Measurements from ENCODE around the gene DIAPH2.

DIAPH2 gene

DNA sequence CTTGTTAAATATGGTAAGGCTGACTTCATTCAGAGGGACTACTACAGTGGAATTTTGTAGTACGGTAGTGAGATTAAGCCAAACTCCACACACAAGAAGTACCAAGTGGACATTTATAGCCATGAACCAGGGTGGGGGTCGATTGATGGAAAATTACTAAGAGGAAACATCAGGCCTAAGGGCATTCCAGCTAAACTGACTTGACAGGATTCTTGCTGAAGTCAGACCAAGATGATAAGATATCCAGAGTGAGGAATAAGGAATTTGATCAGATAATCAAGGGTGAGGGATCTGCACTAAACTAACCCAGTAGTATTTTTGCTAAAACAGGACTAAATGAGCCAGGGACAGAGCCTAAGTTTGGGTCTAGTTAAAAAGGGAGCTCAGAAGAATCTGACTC is 796.6 kb downstream of the DIAPH2 start:
- DNase-seq (ENCODE audit: low read depth in 2 of 2): no peak

DNA sequence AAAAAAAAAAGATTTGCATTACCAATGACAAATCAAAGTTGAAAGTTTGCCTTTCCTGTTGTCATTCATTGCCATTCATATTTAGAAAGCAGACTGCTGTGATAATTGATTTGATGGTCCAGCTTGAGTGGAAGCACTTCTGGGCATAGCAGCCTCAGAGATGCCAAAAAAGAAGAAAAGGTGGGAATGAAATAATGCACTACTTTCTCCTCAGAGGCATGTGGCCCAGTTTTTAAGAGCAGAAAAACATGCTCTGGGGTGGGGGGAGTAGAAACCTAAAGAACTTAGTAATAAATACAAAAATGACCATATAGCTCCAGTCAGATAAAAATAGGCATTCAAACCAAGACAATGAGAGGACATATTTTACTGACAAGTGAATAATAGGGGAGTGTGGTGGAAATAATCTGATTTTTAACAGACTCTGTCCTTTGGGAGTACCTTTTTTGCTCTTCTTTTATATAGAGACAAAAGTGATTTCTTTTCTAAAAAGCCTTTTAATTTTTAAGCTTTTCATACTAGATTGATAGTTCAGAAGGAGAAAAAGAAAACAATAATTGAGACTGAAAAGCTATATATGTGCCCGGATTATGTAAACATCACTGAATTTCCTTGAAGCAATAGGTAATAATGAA is 798.1 kb downstream of the DIAPH2 start:
- no peak for DNase-seq (ENCODE audit: low read depth in 2 of 2)

DNA sequence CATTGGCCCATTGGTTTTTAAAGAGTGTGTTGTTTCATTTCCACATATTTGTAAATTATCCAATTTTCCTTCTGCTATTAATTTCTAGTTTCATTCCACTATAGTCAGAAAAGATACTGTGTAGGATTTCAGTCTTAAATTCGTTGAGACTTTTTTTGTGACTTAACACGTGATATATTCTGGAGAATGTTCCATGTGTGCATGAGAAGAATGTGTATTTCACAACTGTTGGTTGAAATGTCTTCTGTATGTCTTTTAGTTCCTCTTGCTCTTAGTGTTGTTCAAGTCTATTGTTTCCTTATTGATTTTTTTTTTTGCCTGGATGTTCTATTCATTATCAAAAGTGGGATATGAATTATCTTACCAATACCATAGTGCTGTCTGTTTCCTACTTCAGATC is 806.0 kb downstream of the DIAPH2 start:
- no peak for DNase-seq (ENCODE audit: low read depth in 2 of 2)

DNA sequence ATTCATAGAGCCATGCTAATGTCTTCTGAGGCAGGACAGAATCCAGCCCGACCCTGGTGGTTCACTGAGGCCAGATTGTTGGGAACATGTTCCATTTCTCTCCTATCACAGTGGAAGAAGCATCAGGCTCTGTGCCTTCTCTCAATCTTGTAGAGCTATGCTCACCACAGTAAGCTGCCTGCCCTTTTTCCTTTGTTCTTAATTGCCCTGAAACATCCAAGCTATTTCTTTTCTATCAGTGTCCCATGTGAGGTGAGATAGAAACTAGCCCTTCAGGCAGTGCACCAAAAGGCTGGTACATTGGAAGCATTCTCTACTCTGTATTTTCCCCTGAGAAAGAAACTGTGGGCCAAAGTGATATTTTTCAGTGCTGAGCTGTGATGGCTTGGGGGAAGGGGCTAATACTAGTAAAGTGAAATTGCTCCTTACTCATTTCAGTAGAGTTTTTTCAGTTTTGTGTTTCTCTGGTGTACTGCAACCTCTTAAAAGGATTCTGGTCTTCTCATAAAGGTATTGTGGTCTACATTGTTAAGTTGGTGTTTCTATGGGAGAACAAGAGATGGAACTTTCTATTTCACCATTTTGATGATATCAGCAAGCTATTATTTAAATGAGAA is 810.2 kb downstream of the DIAPH2 start:
- DNase-seq (ENCODE audit: low read depth in 2 of 2): no peak

DNA sequence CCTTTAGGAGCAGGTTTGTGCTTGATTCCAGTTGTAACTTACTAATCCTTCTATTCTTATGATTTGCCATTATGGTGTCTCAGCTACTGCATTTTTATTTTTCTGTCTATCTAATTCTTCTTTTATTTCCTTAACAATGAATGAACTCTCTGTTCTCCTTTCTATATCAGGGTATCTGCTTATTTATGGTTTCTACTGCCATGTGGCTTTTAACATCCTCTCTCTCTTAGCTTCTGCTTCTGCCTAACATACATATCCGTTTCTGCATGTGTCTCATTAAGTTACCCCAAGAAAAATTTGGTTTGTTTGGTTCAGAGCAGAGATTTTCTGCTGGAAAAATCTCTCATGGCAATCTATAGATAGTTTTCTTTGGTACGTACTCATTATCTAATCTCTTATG is 813.5 kb downstream of the DIAPH2 start:
- no peak for DNase-seq (ENCODE audit: low read depth in 2 of 2)

DNA sequence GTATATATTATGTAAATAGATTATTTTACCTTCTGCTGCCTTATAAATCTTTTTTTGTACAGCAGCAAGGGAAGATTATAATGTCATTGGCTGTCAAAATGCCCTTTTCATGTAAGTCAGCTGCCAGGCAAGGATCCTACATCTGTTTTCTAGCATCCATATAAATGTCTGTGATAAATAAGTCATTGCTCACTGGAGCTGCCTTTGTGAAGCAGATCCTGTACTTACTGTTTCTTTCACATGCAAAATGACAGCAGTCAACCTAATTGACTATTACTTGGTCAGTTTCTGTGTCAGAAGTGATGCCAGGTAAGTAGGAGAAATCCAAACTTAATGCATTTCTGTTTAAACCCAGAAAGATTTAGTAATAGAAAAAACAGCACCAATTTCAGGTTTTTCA is 819.8 kb downstream of the DIAPH2 start:
- DNase-seq (ENCODE audit: low read depth in 2 of 2): no peak

DNA sequence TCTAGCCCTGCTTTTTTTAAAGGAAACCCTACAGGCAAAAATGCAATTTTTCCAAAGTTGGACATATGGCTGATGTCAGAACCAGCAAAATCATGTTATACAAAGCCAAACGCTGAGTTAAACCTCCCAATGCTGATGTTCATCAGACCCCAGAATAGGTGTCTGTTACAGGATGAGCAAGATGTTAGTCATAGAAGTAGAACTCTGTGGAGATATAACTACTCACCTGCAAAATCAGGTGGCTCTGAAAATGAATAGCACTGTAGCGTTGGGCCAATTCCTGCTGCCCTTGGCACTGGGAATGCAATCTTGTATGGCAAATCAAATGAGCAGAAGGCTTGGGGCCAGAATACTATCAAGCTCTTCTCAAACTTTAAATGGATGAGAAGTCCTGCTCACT is 833.1 kb downstream of the DIAPH2 start:
- DNase-seq (ENCODE audit: low read depth in 2 of 2): no peak

DNA sequence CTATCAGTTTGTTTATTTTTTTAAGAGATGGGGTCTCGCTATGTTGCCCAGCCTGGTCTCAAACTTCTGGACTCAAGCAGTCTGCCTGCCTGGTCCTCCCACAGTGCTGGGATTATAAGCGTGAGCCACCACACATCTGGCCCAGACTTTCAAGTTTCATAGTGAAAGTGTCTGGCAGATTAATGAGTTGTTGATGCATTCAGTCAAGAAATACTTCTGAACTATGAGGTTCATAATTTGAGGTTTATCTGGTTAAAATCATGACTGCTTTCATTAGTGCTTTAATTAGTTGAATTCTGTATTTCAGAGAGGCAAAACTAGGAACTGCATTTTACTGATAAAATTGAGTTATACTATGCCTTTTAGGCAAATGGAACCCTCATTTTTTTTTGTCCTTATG is 837.7 kb downstream of the DIAPH2 start:
- DNase-seq (ENCODE audit: low read depth in 2 of 2): no peak

DNA sequence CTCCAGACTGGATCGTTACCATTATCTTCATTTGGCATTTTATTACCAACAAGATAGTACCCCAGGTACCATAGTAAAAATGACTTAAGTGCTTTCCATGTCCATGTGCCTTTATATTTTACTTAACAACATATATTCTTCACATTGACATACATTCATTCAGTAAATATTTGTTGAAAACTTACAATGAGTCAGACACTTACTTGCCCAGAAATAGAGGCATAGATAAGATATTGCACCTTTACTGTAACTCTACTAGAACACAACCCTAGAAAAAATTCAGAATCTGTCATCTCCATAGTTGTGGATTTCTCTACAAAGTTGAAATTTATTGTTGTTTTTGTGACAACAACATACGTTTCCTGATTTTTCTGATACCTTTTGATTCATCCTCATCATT is 839.7 kb downstream of the DIAPH2 start:
- DNase-seq (ENCODE audit: low read depth in 2 of 2): no peak

DNA sequence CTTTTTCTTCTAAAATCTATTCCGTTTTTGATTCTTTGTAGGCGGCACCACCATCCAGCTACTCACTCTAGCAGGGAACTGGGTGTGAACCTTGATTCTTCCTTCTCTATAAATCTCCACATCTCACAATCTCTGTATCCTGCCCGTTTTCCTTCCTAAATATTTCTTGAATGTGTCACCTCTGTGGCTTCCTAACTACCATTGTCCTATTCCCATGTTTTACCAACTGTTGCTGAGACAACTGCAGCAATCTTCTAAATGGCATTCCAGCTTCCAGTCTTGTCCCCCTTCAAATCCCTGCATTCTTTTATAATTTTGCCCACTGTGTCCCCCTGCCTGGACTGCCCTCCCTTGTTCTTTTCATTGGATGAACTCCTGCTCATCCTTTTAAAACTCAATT is 840.4 kb downstream of the DIAPH2 start:
- no peak for DNase-seq (ENCODE audit: low read depth in 2 of 2)

DNA sequence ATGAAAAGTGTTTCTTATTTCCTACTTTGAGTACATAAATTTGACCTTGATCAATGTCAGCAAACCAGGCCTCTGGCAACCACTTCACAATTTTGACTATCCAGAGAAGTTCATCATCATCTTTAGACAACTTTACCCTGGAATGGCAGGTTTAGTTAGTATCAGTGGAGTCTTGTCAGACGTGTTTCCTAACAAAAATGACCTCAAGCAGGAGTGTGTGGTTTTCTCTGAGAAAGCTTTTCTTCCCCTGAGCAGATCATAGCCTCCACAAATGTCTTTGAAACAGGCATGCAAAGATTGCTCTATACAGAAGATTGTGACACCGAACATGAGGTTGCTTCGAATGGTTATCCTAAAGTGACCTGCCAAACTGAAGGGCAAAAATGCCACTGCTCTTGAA is 841.3 kb downstream of the DIAPH2 start:
- no peak for DNase-seq (ENCODE audit: low read depth in 2 of 2)

DNA sequence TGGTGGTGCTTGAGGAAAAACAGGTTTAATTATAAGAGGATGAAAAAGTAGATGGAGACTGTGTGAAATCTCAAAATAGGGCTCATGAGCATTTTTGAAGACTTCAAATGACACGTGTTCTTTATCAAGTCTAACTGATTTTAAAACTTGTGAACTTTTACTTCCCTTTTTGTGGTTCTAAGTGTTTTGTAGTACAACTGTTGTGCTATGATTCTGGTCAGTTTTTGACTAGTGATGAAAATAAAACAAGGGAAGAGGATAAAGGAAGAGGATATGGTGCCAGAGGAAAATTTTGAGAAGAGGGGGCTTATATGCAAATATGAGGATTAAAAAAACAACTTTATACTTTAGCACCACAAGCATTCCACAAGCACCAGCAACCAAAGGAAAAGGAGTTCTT is 843.1 kb downstream of the DIAPH2 start:
- no peak for DNase-seq (ENCODE audit: low read depth in 2 of 2)

DNA sequence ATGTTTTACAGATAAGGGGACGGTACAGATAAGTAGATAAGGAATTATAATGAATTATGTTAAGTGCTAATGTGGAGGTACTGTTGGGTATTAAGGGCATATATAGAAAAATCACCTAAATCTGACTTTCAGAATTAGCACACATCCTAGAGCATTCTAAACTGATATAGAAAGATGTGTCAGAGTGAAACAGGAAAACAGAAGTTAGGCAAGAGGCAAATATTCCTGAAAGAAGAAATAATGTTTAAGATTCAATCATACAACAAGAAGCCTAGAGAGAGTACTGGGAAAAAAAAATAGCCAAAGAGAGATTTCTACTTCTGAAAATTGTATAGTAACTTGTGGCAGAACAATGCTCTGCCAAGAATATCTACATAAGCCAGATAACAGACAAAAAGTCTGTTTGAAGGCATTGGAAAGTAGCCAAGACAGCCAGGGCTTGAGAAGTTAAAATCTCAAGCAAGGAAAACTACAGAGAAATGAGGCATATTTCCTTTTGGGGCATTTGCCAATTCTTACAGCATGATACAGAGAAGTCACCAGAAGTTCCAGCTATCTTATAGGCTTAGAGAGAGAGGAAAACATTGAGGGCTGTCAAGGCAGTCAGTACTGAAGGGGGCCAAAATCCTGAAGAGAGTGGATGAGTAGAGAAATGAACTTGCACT is 845.0 kb downstream of the DIAPH2 start:
- no peak for DNase-seq (ENCODE audit: low read depth in 2 of 2)

DNA sequence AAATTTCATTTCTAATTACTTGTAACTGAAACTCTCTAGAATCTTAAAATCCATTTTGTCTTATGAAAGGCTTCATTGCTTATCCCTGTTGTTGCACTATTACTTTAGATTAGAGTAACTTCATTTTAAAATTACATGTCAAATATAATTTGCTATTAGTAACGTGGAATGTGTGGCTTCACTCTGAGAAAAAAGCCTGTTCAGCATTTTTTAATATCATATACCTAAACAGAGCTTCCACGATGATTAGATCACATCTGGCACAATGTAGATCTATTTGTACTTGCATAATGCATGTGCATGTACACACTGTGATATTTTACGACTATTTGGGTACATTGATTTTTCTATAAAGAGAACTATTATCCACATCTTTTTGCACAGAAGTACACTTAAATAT is 847.2 kb downstream of the DIAPH2 start:
- no peak for DNase-seq (ENCODE audit: low read depth in 2 of 2)

DNA sequence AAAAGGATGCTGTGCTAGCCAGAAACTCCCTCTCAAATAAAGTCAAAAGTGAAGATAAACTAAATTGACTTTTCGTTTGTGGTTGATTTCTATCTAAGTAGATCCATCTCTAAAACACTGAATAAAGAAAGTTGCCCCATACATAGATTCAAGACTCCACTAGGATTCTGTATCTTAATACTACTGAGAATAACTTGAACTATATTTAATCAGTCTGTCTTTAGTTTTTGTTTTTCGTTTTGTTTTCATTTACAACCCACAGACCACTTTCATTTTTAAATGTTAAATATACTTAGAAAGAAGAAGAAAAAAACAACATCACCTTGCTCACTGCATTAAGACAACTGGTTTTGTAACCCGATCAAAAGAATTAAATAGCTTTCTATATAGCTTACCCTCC is 854.1 kb downstream of the DIAPH2 start:
- DNase-seq (ENCODE audit: low read depth in 2 of 2): no peak

DNA sequence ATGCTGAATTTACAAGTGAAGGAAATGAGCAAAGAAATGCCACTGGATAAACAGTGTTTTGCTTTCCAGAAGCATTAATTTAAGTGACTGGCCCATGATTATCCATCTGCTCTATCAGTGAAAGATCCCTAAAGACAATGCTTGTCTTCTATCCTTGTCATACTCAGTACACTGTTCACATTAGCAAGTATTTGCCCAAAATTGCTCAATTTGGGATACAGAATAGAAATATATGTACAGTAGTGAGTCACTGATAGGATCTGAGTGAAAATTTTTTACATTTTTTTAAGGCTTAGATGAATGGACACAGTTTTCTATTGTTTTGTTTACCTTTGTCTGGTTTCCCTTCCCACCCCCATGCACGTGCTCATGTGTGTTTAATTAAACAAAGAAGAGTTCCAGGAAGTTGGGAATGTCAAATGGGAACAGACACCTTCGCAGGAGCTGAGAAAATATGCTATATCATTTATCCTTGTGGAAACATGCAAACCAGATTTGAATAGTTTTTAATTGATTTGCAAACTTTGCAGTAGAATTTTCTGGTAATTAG is 855.4 kb downstream of the DIAPH2 start:
- no peak for DNase-seq (ENCODE audit: low read depth in 2 of 2)

DNA sequence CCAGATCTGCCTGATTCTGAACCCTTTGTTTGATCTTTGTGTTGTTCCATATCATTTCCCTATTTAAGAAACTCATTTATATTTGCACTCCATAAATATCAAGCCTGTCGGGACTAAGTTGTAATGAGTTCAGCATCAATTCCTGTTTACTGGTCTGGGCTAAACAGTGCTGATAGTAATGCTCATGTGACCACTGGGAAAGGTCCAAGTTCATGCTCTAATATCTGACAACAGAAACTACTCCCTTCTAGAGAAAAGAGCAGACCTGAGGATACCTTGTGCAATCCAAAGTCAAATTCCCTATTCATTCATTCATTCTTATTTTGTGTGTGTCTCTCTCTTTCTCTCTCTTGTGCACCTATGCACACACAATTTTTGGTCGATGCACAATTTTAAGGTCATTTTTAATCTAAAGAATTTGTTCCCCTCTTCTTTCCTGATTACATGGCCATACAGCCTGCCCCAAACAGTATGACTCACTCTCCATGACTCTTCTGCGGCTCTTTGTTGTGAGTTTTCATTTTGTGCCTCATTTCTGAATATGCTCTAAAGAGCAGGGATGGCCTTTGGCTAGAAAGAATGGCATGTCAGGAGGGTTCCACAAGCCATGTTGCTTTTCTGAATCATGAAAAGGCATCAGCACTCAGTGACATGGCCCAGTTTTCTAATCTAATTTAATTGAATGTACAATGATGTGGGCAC is 863.4 kb downstream of the DIAPH2 start:
- DNase-seq (ENCODE audit: low read depth in 2 of 2): no peak

DNA sequence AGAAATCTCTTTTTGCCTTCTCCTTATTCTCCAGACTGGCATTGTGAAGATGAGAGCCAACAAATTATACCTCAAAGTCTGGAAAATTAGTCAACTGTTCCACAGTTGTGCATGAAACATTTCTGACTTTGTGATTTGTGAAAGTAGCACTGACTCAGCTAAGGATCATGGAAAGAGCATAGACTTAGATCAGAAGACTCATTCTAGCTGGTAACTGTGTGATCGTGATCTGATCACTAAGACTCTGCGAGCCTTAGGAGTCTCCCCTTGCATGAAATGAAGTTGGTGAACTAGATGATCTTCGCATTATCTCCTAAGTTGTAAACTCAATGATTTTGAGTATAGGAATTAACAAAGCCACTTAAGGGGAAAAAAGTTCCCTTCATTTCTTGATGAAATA is 867.2 kb downstream of the DIAPH2 start:
- no peak for DNase-seq (ENCODE audit: low read depth in 2 of 2)

DNA sequence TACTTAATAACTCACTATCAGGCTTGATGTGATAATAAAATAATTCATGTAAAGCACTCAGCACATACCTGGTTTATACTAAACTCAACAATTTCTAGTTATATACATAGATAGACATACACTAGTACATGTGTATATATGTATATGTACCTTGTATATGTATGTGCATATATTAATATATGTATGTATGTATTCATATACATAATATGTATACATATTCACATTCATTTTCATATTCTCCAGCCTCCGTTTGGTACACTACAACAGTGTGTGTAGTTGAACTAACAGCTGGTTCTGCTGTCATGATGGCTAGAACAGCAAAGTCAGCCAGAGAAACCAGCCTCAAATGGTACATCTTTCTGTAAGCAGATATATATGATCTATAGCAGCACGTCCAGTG is 869.2 kb downstream of the DIAPH2 start:
- no peak for DNase-seq (ENCODE audit: low read depth in 2 of 2)

DNA sequence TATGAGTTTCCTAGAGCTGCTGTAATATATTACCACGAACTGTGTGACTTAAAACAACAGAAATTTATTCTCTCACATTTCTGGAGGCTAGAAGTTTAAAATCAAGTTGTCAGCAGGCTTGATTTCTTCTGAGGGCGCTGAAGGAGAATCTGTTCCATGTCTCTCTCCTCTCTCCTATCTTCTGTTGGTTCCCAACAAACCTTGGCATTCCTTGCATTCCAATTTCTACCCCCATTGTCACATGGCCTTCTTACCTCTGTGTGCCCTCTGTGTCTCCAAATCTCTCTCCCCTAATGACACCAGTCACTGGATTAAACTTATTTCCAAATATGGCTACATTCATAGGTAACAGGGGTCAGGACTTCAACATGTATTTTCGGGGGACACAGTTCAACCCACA is 871.7 kb downstream of the DIAPH2 start:
- DNase-seq (ENCODE audit: low read depth in 2 of 2): no peak

DNA sequence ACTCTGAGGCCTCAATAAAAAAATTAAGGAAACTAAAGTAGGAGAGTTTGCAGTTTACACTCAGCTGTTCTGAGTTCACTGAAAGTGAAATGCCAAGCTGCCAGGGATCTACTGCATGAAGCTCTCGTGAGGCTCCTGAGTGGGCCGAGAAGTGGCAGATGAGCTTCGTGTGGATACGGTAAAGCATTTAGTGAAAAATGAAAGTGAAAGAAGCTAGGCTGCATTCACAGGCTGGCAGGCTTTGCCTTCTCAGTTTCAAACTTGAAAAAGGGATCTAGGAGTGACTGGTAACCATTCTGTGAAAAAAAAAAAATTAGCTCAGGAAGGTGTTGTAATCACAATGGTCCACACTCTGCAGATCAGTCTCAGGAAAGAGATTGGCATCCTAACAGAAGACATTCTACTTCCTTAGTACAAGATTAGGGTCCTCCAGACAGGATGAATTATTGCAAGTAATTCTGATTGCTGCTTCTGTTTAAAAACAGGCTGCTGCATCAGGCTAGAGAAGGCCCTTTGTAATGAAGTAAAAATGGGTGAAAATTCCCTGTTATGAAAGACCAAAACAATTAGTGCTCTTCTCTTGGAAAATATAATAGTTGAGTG is 879.0 kb downstream of the DIAPH2 start:
- peak; percentile 2 to 34 for DNase-seq (ENCODE audit: low read depth in 2 of 2)

DNA sequence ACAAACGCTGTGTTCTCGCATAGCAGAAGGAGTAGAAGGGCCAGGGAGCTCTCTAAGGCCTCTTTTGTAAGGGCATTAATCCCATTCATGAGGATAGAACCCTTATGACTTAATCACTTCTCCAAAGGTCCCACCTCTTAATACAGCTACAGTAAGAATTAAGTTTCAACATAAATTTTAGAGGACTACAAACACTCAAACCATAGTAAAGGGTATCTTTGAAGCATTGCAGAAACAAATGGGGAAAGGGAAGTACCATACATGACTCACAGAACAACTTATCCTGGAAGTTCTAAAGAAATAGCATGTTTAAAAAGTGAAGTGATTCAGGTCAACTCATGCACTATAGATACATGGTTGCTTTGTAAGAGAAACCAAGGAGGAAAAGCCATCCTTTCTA is 879.9 kb downstream of the DIAPH2 start:
- no peak for DNase-seq (ENCODE audit: low read depth in 2 of 2)
